K562 (cell line): ENCODE data around the gene OR51G1. TPM values are rescaled to one million over a fixed set of nuclear protein-coding genes. Genes with fewer than 3 reads are reported as not detected.

Source experiments
- ATAC-seq: fragments of 200-7000 bp; cut with Tn5 transposase; 3 replicates; pipeline ENCODE4 v1.9.1; 2020; ENCODE audit warnings: moderate library complexity
- BruUV-seq: library from RNA; stranded (reverse); fragments of 400-500 nt; replicated peaks from 2 replicates; lab custom pipeline; 2021; lab: Mats Ljungman, UMichigan
- CTCF ChIA-PET: fragments of 300-600 bp; formaldehyde crosslinking; extraction: SDS; loops from one replicate; lab custom pipeline; 2021; ENCODE audit warnings: low intra/inter-chr PET ratio; lab: Yijun Ruan, JAX
- POLR2A ChIA-PET: fragments of 300-600, 350-650 bp; sonication (Branson Sonifier 250); formaldehyde crosslinking; extraction: SDS; loops from one replicate; lab custom pipeline; 2021; ENCODE audit warnings: antibody characterized with exemption, inconsistent platforms; lab: Yijun Ruan, JAX
- DNase-seq, 4 experiments: peaks; one replicate each; pipeline versions ENCODE4 v3.0.0 to v3.0.0-alpha.2; 2011 to 2018; ENCODE audit warnings: low spot score in 3 of 4, mixed read lengths in 3 of 4; ENCODE audit errors: extremely low read depth in 1 of 4
- FAIRE-seq: peaks from 2 replicates; lab custom pipeline; 2011; peaks lifted over from hg19 to GRCh38; lab: Jason Lieb, UNC
- H2AFZ ChIP-seq: 2 replicates; pipeline ENCODE4 v1.6.0; 2011; ENCODE audit warnings: low read depth, low read length, control low read depth, inconsistent platforms
- H3K27ac ChIP-seq: fragments of 200-600 bp; 3 replicates; pipeline ENCODE4 v1.8.0; 2011; ENCODE audit warnings: low read depth, mild to moderate bottlenecking, control low read depth, inconsistent platforms, low read length, moderate library complexity, mixed read lengths; ENCODE audit errors: extremely low read depth
- H3K27me3 ChIP-seq, 2 experiments: fragments of 300-600 bp in 1 of 2; 2 replicates in 1 of 2; 3 replicates in 1 of 2; pipeline versions ENCODE4 v1.6.0 to v1.8.0; 2011; ENCODE audit warnings: inconsistent platforms in 2 of 2, low read length in 2 of 2, mild to moderate bottlenecking in 1 of 2, mixed read lengths in 1 of 2, moderate library complexity in 1 of 2; ENCODE audit not compliant: control insufficient read depth in 2 of 2, insufficient read depth in 2 of 2
- H3K36me3 ChIP-seq: fragments of 300-600 bp; 3 replicates; pipeline ENCODE4 v1.8.0; 2011; ENCODE audit warnings: mild to moderate bottlenecking, low read length, inconsistent platforms; ENCODE audit not compliant: control insufficient read depth, insufficient read depth
- H3K4me1 ChIP-seq, 2 experiments: fragments of 200-600 bp in 1 of 2; replicated peaks in 1 of 2; 2 replicates in 1 of 2; 3 replicates in 1 of 2; pipeline versions ENCODE4 v1.5.1 to v1.8.0; 2011; ENCODE audit warnings: inconsistent platforms in 2 of 2, low read length in 2 of 2, mild to moderate bottlenecking in 1 of 2, mixed read lengths in 1 of 2, moderate library complexity in 1 of 2; ENCODE audit not compliant: control insufficient read depth in 2 of 2, insufficient read depth in 2 of 2
- H3K4me2 ChIP-seq: 2 replicates; pipeline ENCODE4 v1.6.1; 2011; ENCODE audit warnings: low read length, control low read depth, inconsistent platforms, mixed read lengths; ENCODE audit not compliant: insufficient read depth
- H3K4me3 ChIP-seq: fragments of 200-600 bp; sonication (generic), shearing (Covaris generic); 2 replicates; pipeline ENCODE4 v1.5.1; 2016; ENCODE audit warnings: control low read depth, inconsistent platforms
- H3K79me2 ChIP-seq: fragments of 200-600 bp; 3 replicates; pipeline ENCODE4 v1.8.0; 2011; ENCODE audit warnings: low read length, inconsistent platforms; ENCODE audit not compliant: control insufficient read depth, insufficient read depth
- H3K9ac ChIP-seq, 2 experiments: 2 replicates each; pipeline versions ENCODE4 v1.6.0 to v1.6.1; 2011; ENCODE audit warnings: low read depth in 2 of 2, low read length in 2 of 2, control low read depth in 1 of 2, inconsistent platforms in 1 of 2, mild to moderate bottlenecking in 1 of 2, mixed read lengths in 1 of 2; ENCODE audit not compliant: insufficient read depth in 1 of 2
- H3K9me1 ChIP-seq: one replicate; pipeline ENCODE4 v1.6.0; 2011; ENCODE audit warnings: inconsistent platforms, mild to moderate bottlenecking, low read length, moderate library complexity; ENCODE audit not compliant: control insufficient read depth, insufficient read depth
- H3K9me3 ChIP-seq: replicated peaks from 2 replicates; pipeline ENCODE4 v1.5.1; 2011; ENCODE audit warnings: low read depth, low read length, inconsistent platforms; ENCODE audit not compliant: control insufficient read depth, insufficient read depth
- H4K20me1 ChIP-seq: replicated peaks from 2 replicates; pipeline ENCODE4 v1.6.1; 2011; ENCODE audit warnings: low read length, inconsistent platforms, mixed read lengths; ENCODE audit not compliant: control insufficient read depth, insufficient read depth
- DNMT1 ChIP-seq: fragments of 450-650 bp; IDR thresholded peaks from 2 replicates; pipeline ENCODE4 v1.6.1; 2016; ENCODE audit warnings: antibody characterized with exemption, mild to moderate bottlenecking
- HDGF ChIP-seq: fragments of 450-650 bp; IDR thresholded peaks from 2 replicates; pipeline ENCODE4 v1.6.1; 2016
- HNRNPUL1 ChIP-seq: fragments of 200-400 bp; formaldehyde crosslinking; IDR thresholded peaks from 2 replicates; pipeline ENCODE4 v1.6.1; 2017; ENCODE audit warnings: low read length
- KAT7 ChIP-seq: sonication (generic); formaldehyde crosslinking; IDR thresholded peaks from 2 replicates; pipeline ENCODE4 v1.8.0; 2022; ENCODE audit warnings: missing genetic modification reagents, mild to moderate bottlenecking, borderline replicate concordance
- MCM3 ChIP-seq: fragments of 450-650 bp; IDR thresholded peaks from 2 replicates; pipeline ENCODE4 v1.6.1; 2016
- PCBP1 ChIP-seq: fragments of 200-400 bp; formaldehyde crosslinking; IDR thresholded peaks from 2 replicates; pipeline ENCODE4 v1.6.1; 2018; ENCODE audit warnings: mild to moderate bottlenecking, low read depth, low read length; ENCODE audit not compliant: poor library complexity, severe bottlenecking
- TCF3 ChIP-seq: sonication (generic); formaldehyde crosslinking; IDR thresholded peaks from 2 replicates; pipeline ENCODE4 v1.4.0; 2020; ENCODE audit warnings: mild to moderate bottlenecking, missing genetic modification reagents
- ZNF589 ChIP-seq: fragments of 200-800 bp; sonication (Bioruptor generic); IDR thresholded peaks from 2 replicates; pipeline ENCODE4 v1.6.1; 2016; ENCODE audit warnings: low read depth, missing genetic modification characterization, missing compliant biosample characterization
- WGBS: fragments of 100-300 bp; shearing (Covaris generic); methylation state at CpG from one replicate; pipeline ENCODE4 v1.1.6; 2016; ENCODE audit warnings: low coverage, mixed read lengths; ENCODE audit not compliant: insufficient coverage; ENCODE audit errors: missing lambda C conversion rate; 5-methylcytosine and 5-hydroxymethylcytosine counted together
- in situ Hi-C: fragments of 300-500 bp; cut with MboI; formaldehyde crosslinking; loops from 4 replicates; pipeline ENCODE4 v1.15.0; 2018; ENCODE audit warnings: inconsistent platforms, mixed read lengths
- intact Hi-C: fragments of 100-400 bp; cut with micrococcal nuclease; formaldehyde crosslinking; loops from 2 replicates; pipeline ENCODE4 v1.14.2; 2022
- polyA plus RNA-seq, 8 experiments: library from polyadenylated mRNA; depleted of rRNA in 4 of 8; stranded (reverse) in 5 of 8; unstranded in 3 of 8; fragments of >200 nt; fragmentation: Nextera tagmentation in 2 of 8; fragmentation: Illumina TruSeq in 1 of 8; extraction: Ambion mirVana in 2 of 8; extraction: Trizol in 1 of 8; gene quantifications; 2 replicates each; pipeline versions ENCODE4 v1.2.1 to v1.2.3, GENCODE V29; 2011 to 2014; ENCODE audit warnings: inconsistent platforms in 1 of 8, missing spikeins in 1 of 8
- total RNA-seq, 7 experiments: library from RNA; depleted of rRNA in 6 of 7; stranded (reverse); fragments of >200 nt in 6 of 7; fragmentation: Illumina TruSeq in 2 of 7; extraction: Trizol in 2 of 7; gene quantifications; 2 replicates each; pipeline versions ENCODE4 v1.2.1 to v1.2.3, GENCODE V29; 2011 to 2021; ENCODE audit warnings: low replicate concordance in 1 of 7
- TF ChIP-seq, protein P1 (sequence below), 2 experiments: fragments of 450-650 bp; IDR thresholded peaks; 2 replicates each; pipeline ENCODE4 v1.6.1; 2016
- TF ChIP-seq, protein P2 (sequence below): fragments of 200-800 bp; sonication (Bioruptor generic); IDR thresholded peaks from 2 replicates; pipeline ENCODE4 v1.6.1; 2017; ENCODE audit warnings: missing genetic modification characterization, missing compliant biosample characterization

OR51G1 gene
- total and polyA plus RNA-seq, 9 of the 15 experiments (the other 6 are each of a cell fraction or from before 2014, with no cell fraction given), result not detected

DNA sequence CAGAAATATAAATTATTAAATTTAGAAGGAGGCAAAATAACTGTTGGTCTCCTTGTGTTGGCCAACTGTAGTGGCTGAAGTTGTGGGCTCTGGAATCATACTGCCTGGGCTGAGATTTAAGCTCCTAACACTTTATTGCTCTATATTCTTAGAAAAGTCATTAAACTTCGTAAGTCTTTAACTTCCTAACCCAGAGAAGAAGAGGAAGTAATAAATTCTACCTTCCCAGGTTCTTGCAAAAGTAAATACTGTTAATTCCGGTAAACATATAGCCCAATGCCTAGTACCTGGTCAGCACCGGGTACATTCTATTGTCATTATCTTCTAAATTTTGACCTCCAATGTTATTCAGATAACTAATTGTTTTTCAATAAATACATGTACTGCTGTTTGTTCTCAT is 38.0 kb downstream of the OR51G1 start:
- Histone ChIP-seq H3K4me2 (no peak overlapping the region), H3K27me3 (no peaks in the 10 kb centered on the region), H4K20me1 (no peaks in the 10 kb centered on the region), H3K79me2 (no peaks in the 10 kb centered on the region), H3K9me3 (no peaks in the 10 kb centered on the region), H3K9ac (no peak overlapping the region), H3K27ac (no peak overlapping the region), H3K36me3 (no peaks in the 10 kb centered on the region), H3K4me3 (no peak overlapping the region), H3K4me1 (peaks cover 4 to 21% of the 10 kb centered on the region in 2 experiments; a peak in 4 of 5 replicates), H2AFZ (no peak overlapping the region), H3K9me1 (no peaks in the 10 kb centered on the region)
- FAIRE-seq (no peak), DNase-seq (no peak), ATAC-seq (no peak)
- in situ Hi-C loops, result no loop called here
- ChIA-PET CTCF (no interaction called here), POLR2A (no interaction called here)
- WGBS, result 25% methylated on average over 3 of the region's 3 CpGs
- intact Hi-C loops, result no loop called here
- BruUV-seq, result no TSS peak
- TF ChIP-seq HDGF, result no peak
- no peak for TF ChIP-seq TCF3 (CRISPR knock-in tag)

DNA sequence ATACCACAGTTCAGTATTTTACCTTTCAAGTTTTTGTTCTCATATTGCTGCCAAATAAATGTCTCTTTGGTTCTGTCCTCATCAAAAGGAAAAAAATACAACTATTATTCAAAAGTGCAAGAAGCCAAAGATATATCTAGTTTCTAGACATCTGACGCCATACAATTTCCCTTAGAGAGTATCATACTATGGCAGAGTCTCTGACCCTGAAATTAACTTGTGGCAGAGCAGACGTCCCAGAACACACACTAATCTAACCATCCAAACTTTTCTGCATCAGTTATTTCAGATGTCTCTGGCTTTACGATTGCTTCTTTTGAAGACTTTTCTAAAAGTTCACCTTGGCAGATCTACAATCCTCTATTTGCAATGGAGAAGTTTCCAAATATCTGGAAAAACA is 39.8 kb downstream of the OR51G1 start:
- intact Hi-C loops (no loop called here), in situ Hi-C loops (no loop called here)
- DNase-seq (no peak), ATAC-seq (no peak), FAIRE-seq (no peak)
- no TSS peak for BruUV-seq
- CTCF ChIA-PET, result no interaction called here
- no peak overlapping the region for H3K9ac ChIP-seq
- H2AFZ ChIP-seq, result no peak overlapping the region; the same call in 1 of the 2 replicates
- no peaks in the 10 kb centered on the region for H3K9me3 ChIP-seq
- H3K9me1 ChIP-seq, result no peaks in the 10 kb centered on the region
- no peak overlapping the region for H3K4me3 ChIP-seq
- H3K36me3 ChIP-seq, result no peaks in the 10 kb centered on the region
- no peak for TF ChIP-seq MCM3
- TF ChIP-seq KAT7, result no peak
- TF ChIP-seq DNMT1, result no peak
- TF ChIP-seq, protein P1, sequence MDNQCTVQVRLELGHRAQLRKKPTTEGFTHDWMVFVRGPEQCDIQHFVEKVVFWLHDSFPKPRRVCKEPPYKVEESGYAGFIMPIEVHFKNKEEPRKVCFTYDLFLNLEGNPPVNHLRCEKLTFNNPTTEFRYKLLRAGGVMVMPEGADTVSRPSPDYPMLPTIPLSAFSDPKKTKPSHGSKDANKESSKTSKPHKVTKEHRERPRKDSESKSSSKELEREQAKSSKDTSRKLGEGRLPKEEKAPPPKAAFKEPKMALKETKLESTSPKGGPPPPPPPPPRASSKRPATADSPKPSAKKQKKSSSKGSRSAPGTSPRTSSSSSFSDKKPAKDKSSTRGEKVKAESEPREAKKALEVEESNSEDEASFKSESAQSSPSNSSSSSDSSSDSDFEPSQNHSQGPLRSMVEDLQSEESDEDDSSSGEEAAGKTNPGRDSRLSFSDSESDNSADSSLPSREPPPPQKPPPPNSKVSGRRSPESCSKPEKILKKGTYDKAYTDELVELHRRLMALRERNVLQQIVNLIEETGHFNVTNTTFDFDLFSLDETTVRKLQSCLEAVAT (IDR thresholded peaks at IDR 0.05), result no peak
- no peak for TF ChIP-seq PCBP1
- TF ChIP-seq HNRNPUL1, result no peak
- TF ChIP-seq, protein P2, sequence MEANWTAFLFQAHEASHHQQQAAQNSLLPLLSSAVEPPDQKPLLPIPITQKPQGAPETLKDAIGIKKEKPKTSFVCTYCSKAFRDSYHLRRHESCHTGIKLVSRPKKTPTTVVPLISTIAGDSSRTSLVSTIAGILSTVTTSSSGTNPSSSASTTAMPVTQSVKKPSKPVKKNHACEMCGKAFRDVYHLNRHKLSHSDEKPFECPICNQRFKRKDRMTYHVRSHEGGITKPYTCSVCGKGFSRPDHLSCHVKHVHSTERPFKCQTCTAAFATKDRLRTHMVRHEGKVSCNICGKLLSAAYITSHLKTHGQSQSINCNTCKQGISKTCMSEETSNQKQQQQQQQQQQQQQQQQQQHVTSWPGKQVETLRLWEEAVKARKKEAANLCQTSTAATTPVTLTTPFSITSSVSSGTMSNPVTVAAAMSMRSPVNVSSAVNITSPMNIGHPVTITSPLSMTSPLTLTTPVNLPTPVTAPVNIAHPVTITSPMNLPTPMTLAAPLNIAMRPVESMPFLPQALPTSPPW (CRISPR knock-in tag), result no peak
- no peak for TF ChIP-seq ZNF589
- H3K79me2 ChIP-seq, result no peaks in the 10 kb centered on the region
- H3K27ac ChIP-seq, result no peak overlapping the region
- H3K27me3 ChIP-seq, result no peaks in the 10 kb centered on the region
- peaks cover 4 to 14% of the 10 kb centered on the region in 2 experiments; a peak in 3 of 5 replicates for H3K4me1 ChIP-seq
- POLR2A ChIA-PET, result no interaction called here
- no peak overlapping the region for H3K4me2 ChIP-seq
- H4K20me1 ChIP-seq, result no peaks in the 10 kb centered on the region
- WGBS, result 17% methylated on average over 3 of the region's 3 CpGs
